SU-DHL-6 (cell line): Measurements from ENCODE around the gene IQSEC2.

Source experiments
- CTCF ChIP-seq: fragments of 200-600 bp; sonication (generic); IDR thresholded peaks from one replicate; pipeline ENCODE4 v1.5.1; 2017; ENCODE audit warnings: antibody characterized with exemption, mild to moderate bottlenecking, low read length, moderate library complexity; ENCODE audit not compliant: insufficient read depth, poor library complexity, severe bottlenecking
- EZH2phosphoT487 ChIP-seq: fragments of 200-600 bp; sonication (generic), shearing (Covaris generic); conservative IDR thresholded peaks from 2 replicates; pipeline ENCODE4 v1.6.1; 2018; ENCODE audit warnings: mild to moderate bottlenecking, antibody characterized with exemption, low read length, moderate library complexity, mixed read lengths

- TF ChIP-seq CTCF (no peak), EZH2phosphoT487 (no peak)
Measured at GRCh38 chrX:53330331-53330730, 48.9 kb upstream of the IQSEC2 start.
